Measurements from ENCODE around the gene RAP2A.

DNA sequence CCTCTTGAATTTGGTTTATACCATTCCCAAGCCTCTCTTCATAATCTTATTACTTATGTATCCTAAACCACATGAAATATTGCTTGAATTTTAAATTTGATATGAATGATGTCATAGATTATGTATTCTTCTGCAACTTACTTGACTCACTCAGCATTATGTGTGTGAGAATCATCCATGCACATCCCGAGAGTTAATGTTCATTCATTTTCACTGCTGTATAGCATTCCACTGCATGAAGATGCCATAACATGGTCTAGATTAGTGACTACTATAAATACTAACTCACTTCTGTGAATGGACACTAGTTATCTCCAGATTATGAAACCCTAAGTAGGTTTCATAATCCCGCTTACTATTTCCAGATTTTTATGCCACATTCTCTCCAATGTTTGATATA is 25.0 kb upstream of the RAP2A start:
- TF ChIP-seq, protein P1, sequence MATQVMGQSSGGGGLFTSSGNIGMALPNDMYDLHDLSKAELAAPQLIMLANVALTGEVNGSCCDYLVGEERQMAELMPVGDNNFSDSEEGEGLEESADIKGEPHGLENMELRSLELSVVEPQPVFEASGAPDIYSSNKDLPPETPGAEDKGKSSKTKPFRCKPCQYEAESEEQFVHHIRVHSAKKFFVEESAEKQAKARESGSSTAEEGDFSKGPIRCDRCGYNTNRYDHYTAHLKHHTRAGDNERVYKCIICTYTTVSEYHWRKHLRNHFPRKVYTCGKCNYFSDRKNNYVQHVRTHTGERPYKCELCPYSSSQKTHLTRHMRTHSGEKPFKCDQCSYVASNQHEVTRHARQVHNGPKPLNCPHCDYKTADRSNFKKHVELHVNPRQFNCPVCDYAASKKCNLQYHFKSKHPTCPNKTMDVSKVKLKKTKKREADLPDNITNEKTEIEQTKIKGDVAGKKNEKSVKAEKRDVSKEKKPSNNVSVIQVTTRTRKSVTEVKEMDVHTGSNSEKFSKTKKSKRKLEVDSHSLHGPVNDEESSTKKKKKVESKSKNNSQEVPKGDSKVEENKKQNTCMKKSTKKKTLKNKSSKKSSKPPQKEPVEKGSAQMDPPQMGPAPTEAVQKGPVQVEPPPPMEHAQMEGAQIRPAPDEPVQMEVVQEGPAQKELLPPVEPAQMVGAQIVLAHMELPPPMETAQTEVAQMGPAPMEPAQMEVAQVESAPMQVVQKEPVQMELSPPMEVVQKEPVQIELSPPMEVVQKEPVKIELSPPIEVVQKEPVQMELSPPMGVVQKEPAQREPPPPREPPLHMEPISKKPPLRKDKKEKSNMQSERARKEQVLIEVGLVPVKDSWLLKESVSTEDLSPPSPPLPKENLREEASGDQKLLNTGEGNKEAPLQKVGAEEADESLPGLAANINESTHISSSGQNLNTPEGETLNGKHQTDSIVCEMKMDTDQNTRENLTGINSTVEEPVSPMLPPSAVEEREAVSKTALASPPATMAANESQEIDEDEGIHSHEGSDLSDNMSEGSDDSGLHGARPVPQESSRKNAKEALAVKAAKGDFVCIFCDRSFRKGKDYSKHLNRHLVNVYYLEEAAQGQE (IDR thresholded peaks at IDR 0.05; ENCODE audit: insufficient replicate concordance, low read depth), result no peak
- TF ChIP-seq, protein P2, sequence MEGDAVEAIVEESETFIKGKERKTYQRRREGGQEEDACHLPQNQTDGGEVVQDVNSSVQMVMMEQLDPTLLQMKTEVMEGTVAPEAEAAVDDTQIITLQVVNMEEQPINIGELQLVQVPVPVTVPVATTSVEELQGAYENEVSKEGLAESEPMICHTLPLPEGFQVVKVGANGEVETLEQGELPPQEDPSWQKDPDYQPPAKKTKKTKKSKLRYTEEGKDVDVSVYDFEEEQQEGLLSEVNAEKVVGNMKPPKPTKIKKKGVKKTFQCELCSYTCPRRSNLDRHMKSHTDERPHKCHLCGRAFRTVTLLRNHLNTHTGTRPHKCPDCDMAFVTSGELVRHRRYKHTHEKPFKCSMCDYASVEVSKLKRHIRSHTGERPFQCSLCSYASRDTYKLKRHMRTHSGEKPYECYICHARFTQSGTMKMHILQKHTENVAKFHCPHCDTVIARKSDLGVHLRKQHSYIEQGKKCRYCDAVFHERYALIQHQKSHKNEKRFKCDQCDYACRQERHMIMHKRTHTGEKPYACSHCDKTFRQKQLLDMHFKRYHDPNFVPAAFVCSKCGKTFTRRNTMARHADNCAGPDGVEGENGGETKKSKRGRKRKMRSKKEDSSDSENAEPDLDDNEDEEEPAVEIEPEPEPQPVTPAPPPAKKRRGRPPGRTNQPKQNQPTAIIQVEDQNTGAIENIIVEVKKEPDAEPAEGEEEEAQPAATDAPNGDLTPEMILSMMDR (IDR thresholded peaks at IDR 0.05; ENCODE audit: insufficient read depth, low read length), result no peak
- TF ChIP-seq POLR2AphosphoS5 (IDR thresholded peaks at IDR 0.05; ENCODE audit: low read depth), result no peak
- TF ChIP-seq GABPA (IDR thresholded peaks at IDR 0.05; ENCODE audit: low read depth), result no peak
- no peak for TF ChIP-seq SPI1 (IDR thresholded peaks at IDR 0.05; ENCODE audit: borderline replicate concordance, low read depth)
